ENCODE measurements around the gene SEPTIN12.

- TF ChIP-seq POLR2AphosphoS5 (IDR thresholded peaks at IDR 0.05; ENCODE audit: low read depth, low read length) = no peak
- TF ChIP-seq CTCF (IDR thresholded peaks at IDR 0.05) = no peak
- no peak for TF ChIP-seq TCF7L2 (IDR thresholded peaks at IDR 0.05; ENCODE audit: low read depth, low read length)
- TF ChIP-seq SIN3A (IDR thresholded peaks at IDR 0.05; ENCODE audit: borderline replicate concordance, insufficient read depth, low read depth, low read length) = no peak
Measured at GRCh38 chr16:4749700-4750257, 38.4 kb downstream of the SEPTIN12 start.

All from Panc1 (cell line).